H1 (cell line): ENCODE results near the gene CFAP221. TPM values are rescaled to one million over a fixed set of nuclear protein-coding genes. Genes with fewer than 3 reads are reported as not detected.

Experiments
- ASH2L ChIP-seq: fragments of 200-600, 300-600 bp; sonication (generic); IDR thresholded peaks from one replicate; pipeline ENCODE4 v1.7.1; 2017; ENCODE audit warnings: low read length
- GABPA ChIP-seq: IDR thresholded peaks from 2 replicates; pipeline ENCODE4 v1.6.1; 2011; ENCODE audit warnings: mild to moderate bottlenecking, low read length, moderate library complexity, borderline replicate concordance; ENCODE audit not compliant: insufficient read depth
- GTF2F1 ChIP-seq: IDR thresholded peaks from 2 replicates; pipeline ENCODE4 v1.6.1; 2012; ENCODE audit warnings: low read depth, low read length, improper control_type of control experiment, borderline replicate concordance
- TCF12 ChIP-seq: IDR thresholded peaks from 2 replicates; pipeline ENCODE4 v1.6.1; 2011; ENCODE audit warnings: low read depth, mild to moderate bottlenecking, low read length
- YY1 ChIP-seq: IDR thresholded peaks from 2 replicates; pipeline ENCODE4 v1.6.1; 2011; ENCODE audit warnings: low read depth, mild to moderate bottlenecking, low read length
- polyA plus RNA-seq, 7 experiments: library from polyadenylated mRNA; depleted of rRNA in 3 of 7; stranded (reverse) in 5 of 7; unstranded in 2 of 7; fragments of >200 nt in 5 of 7; fragments of 200-250 nt in 2 of 7; gene quantifications; 1 replicate in 5 of 7; 2 replicates in 1 of 7; 4 replicates in 1 of 7; pipeline versions ENCODE4 v1.2.1 to v1.2.3, GENCODE V29; 2011 to 2013; ENCODE audit warnings: missing spikeins in 2 of 7, mixed read lengths in 2 of 7
- total RNA-seq: library from RNA; stranded (reverse); fragmentation: NEBNext Ultra II Directional; extraction: Animal tissue kit (Norgen Biotek cat#: 25700); gene quantifications from 2 replicates; pipeline ENCODE4 v1.2.1, GENCODE V29; 2021
- TF ChIP-seq, protein P1 (sequence below): fragments of 300-600 bp; sonication (generic); IDR thresholded peaks from 2 replicates; pipeline ENCODE4 v1.7.1; 2012; ENCODE audit warnings: low read length, moderate library complexity, mild to moderate bottlenecking, inconsistent platforms; ENCODE audit not compliant: insufficient replicate concordance

The CFAP221 gene
- total and polyA plus RNA-seq, 2 of the 8 experiments (the other 6 are each of a cell fraction or from before 2014, with no cell fraction given) = 0.14 to 0.71 TPM

GRCh38 chr2:119696494-119697030, 152.3 kb downstream of the CFAP221 start (continued):
- TF ChIP-seq, protein P1, sequence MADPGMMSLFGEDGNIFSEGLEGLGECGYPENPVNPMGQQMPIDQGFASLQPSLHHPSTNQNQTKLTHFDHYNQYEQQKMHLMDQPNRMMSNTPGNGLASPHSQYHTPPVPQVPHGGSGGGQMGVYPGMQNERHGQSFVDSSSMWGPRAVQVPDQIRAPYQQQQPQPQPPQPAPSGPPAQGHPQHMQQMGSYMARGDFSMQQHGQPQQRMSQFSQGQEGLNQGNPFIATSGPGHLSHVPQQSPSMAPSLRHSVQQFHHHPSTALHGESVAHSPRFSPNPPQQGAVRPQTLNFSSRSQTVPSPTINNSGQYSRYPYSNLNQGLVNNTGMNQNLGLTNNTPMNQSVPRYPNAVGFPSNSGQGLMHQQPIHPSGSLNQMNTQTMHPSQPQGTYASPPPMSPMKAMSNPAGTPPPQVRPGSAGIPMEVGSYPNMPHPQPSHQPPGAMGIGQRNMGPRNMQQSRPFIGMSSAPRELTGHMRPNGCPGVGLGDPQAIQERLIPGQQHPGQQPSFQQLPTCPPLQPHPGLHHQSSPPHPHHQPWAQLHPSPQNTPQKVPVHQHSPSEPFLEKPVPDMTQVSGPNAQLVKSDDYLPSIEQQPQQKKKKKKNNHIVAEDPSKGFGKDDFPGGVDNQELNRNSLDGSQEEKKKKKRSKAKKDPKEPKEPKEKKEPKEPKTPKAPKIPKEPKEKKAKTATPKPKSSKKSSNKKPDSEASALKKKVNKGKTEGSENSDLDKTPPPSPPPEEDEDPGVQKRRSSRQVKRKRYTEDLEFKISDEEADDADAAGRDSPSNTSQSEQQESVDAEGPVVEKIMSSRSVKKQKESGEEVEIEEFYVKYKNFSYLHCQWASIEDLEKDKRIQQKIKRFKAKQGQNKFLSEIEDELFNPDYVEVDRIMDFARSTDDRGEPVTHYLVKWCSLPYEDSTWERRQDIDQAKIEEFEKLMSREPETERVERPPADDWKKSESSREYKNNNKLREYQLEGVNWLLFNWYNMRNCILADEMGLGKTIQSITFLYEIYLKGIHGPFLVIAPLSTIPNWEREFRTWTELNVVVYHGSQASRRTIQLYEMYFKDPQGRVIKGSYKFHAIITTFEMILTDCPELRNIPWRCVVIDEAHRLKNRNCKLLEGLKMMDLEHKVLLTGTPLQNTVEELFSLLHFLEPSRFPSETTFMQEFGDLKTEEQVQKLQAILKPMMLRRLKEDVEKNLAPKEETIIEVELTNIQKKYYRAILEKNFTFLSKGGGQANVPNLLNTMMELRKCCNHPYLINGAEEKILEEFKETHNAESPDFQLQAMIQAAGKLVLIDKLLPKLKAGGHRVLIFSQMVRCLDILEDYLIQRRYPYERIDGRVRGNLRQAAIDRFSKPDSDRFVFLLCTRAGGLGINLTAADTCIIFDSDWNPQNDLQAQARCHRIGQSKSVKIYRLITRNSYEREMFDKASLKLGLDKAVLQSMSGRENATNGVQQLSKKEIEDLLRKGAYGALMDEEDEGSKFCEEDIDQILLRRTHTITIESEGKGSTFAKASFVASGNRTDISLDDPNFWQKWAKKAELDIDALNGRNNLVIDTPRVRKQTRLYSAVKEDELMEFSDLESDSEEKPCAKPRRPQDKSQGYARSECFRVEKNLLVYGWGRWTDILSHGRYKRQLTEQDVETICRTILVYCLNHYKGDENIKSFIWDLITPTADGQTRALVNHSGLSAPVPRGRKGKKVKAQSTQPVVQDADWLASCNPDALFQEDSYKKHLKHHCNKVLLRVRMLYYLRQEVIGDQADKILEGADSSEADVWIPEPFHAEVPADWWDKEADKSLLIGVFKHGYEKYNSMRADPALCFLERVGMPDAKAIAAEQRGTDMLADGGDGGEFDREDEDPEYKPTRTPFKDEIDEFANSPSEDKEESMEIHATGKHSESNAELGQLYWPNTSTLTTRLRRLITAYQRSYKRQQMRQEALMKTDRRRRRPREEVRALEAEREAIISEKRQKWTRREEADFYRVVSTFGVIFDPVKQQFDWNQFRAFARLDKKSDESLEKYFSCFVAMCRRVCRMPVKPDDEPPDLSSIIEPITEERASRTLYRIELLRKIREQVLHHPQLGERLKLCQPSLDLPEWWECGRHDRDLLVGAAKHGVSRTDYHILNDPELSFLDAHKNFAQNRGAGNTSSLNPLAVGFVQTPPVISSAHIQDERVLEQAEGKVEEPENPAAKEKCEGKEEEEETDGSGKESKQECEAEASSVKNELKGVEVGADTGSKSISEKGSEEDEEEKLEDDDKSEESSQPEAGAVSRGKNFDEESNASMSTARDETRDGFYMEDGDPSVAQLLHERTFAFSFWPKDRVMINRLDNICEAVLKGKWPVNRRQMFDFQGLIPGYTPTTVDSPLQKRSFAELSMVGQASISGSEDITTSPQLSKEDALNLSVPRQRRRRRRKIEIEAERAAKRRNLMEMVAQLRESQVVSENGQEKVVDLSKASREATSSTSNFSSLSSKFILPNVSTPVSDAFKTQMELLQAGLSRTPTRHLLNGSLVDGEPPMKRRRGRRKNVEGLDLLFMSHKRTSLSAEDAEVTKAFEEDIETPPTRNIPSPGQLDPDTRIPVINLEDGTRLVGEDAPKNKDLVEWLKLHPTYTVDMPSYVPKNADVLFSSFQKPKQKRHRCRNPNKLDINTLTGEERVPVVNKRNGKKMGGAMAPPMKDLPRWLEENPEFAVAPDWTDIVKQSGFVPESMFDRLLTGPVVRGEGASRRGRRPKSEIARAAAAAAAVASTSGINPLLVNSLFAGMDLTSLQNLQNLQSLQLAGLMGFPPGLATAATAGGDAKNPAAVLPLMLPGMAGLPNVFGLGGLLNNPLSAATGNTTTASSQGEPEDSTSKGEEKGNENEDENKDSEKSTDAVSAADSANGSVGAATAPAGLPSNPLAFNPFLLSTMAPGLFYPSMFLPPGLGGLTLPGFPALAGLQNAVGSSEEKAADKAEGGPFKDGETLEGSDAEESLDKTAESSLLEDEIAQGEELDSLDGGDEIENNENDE = no peak
- TF ChIP-seq GTF2F1 (no peak), GABPA (no peak), ASH2L (no peak), YY1 (no peak), TCF12 (no peak)
